HG02759 (cell line): ENCODE data around the gene MEAF6.

ENCODE experiments used
- ATAC-seq: cut with Tn5 transposase; IDR thresholded peaks from one replicate; pipeline ENCODE4 v1.9.1; 2021; ENCODE audit warnings: mild to moderate bottlenecking, moderate library complexity; ENCODE audit not compliant: unreplicated experiment

The MEAF6 gene

GRCh38 chr1:37474697-37475379 lies 39.7 kb downstream of the MEAF6 start:
- no peak for ATAC-seq

DNA sequence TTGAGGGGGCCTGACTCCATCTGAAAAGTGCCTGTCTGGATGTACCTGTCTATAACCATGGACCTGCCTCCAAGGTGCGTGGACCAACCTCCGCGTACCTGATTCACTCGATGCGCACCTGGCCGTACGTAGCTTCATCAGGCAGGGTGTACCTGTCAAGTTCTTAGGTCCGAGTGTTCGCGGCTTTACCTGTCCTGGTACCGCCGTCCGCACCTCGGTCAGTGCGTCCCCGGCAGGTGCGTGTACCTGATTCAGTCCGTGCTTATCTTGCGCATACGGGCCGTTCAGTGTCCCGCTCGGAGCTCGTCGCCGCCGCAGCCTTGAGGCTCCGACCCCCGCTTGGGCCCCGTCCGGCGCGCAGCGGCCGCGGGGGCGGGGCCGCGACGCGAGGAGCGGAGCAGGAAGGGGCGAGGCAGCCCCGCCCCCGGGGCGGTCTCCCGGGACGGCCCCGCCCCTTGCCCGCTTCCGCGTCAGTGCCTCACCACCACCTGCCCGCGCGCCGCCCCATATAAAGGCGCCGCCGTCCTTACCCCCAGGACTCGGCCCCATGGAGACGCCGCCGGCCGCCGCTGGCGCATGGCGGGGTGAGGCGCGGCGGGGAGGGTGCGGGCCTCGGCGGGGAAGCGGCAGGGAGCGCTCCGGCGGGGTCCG lies 40.4 kb downstream of the MEAF6 start, which contains the start of gene ZC3H12A:
Gene ZC3H12A (plus strand): TSS at position 535 of the 651 bp plus-strand sequence. CDS start 917 bp downstream, outside the sequence.
- peak; percentile 61 for ATAC-seq

DNA sequence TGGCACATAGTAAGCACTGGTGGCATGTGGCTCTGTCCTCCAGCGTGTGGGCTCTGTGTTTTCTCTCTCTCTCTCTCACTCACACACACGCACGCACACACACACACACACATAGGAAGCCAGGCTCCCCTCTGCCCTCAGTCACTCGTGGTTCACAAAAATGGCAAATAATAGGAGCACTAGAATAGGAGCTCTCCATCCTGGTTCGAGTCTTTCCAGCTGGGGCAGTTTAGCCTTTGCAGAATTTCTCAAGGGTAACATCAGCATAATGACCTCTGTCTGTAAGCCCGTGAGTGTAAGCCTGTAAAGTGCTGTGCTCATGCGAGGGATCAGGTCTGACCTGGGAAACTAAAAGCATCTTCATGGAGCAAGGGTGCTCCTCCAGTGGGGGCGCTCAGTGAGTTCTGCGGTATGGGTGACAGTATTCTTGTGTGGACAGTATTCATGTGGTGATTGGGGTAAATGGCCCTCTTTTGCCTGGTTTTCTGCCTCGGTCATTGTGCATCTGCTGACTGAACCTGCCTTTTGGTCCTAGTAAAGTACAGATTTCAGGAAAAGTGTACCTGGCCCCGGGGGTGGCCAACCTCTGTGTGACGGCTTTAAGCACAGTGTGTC lies 41.0 kb downstream of the MEAF6 start:
- ATAC-seq = no peak

- no peak for ATAC-seq
These were observed 41.6 kb downstream of the MEAF6 start for GRCh38 chr1:37472994-37473393.

DNA sequence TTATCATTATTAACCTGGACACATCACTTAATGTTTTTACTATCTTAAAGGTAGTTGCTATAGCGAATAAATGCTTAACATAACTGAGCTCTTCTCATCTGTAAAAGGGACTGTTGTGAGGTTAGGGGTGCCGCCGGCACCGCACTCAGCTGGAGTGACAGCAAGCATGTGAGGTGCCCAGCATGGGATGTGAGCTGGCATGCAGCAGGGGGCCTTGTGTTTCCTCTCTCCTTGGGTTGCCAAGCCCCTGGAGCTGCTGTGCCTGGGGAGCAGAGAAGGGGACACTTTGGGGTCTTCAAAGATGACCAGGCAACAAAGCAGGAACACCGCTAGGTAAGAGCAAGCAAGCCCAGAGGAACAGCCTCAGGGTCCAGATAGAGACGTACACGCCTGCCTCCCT lies 42.3 kb downstream of the MEAF6 start:
- no peak for ATAC-seq

GRCh38 chr1:37471345-37472231 lies 43.0 kb downstream of the MEAF6 start:
- ATAC-seq = no peak

DNA sequence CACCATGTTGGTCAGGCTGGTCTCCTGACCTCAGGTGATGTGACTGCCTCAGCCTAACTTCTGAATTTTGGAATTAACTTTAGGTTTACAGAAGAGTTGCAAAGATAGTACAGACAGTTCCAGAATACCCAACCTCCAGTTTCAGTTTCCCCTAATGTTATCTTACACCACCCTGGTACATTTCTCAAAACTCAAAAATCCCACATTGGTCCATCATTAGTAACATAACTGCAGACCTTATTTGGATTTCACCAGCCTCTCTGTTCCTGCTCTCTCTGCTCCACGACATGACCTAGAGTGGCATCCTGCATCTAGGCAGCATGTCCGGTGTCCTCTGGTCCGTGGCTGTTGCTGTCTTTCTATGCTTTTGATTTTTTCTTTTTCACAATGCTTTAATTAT lies 45.2 kb downstream of the MEAF6 start:
- no peak for ATAC-seq

- ATAC-seq = no peak
These were observed 46.5 kb downstream of the MEAF6 start for GRCh38 chr1:37468037-37468436.

DNA sequence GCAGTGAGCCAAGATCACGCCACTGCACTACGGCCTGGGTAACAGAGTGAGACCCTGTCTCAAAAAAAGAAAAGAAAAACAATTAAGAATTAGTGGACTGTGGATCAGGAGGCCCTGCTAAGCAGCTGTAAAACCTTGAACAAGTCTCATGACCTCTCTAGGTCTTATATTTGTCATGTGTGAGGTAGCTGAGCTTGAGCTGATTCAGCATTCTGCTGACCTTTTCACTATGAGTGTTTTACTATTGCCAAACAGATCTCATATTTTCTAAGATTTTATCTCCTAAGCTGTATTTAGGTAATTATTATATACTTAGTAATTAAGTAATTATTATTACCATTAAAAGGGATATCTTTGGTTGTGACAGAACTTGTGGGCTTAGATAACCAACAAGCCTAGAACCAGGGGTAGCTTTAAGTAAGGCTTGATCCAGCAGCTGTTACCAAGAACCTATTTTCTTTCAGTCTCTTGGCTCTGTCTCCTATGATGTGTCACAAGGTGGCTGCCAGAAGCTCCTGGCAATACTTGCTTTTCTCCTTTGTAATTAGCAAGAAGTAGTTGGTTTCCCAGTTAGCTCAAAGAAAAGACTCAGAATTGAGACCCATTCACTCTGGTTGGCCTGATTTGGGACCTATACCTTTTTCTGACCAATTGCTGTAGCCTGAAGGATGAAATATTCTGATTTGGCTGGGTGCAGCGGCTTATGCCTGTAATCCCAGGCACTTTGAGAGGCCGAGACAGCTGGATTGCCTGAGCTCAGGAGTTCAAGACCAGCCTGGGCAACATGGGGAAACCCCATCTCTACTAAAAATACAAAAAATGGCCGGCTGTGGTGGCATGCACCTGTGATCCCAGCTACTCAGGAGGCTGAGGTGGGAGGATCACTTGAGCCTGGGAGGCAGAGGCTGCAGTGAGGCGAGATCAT lies 48.7 kb downstream of the MEAF6 start:
- no peak for ATAC-seq

- no peak for ATAC-seq
These were observed 50.1 kb downstream of the MEAF6 start for GRCh38 chr1:37464443-37464842.

DNA sequence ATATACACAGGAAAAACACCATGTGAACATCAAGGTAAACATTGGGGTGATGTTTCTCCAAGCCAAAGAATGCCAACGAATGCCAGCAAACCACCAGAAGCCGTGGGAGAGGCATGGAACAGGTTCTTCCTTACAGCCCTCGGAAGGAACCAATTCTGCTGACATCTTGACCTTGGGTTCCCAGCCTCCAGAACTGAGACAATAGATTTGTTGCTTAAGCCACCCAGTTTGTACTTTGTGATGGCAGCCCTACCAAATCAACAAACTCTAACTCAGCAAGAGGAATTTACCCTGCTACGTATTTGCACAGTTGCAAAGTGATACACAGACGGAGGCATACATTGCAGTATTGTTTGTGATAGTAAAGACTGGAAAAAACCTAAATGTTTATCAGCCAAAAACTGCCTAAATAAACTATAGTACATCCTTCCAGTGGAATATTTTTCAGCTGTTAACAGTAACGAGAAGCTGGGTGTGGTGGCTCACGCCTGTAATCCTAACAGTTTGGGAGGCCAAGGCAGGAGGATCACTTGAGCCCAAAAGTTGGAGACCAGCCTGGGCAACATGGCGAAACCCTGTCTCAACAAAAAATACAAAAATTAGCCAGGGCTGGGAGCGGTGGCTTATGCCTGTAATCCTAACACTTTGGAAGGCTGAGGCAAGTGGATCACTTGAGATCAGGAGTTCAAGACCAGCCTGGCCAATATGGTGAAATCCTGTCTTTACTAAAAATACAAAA lies 52.7 kb downstream of the MEAF6 start:
- no peak for ATAC-seq

DNA sequence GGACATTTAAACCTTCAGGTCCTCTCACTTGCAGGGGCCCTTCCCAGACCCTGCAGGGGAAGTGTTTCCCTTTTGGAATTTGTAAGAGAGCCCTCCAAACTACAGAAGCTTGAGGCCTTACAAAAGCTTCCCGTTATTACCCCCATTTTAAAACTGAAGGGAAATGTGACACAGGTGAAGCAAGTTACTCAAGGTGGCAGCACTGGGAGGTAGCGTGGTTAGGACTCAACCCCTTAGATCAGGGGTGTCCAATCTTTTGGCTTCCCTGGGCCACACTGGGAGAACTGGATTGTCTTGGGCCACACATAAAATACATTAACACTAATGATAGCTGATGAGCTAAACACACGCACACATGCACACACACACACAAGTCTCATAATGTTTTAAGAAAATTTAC lies 56.0 kb downstream of the MEAF6 start:
- no peak for ATAC-seq

DNA sequence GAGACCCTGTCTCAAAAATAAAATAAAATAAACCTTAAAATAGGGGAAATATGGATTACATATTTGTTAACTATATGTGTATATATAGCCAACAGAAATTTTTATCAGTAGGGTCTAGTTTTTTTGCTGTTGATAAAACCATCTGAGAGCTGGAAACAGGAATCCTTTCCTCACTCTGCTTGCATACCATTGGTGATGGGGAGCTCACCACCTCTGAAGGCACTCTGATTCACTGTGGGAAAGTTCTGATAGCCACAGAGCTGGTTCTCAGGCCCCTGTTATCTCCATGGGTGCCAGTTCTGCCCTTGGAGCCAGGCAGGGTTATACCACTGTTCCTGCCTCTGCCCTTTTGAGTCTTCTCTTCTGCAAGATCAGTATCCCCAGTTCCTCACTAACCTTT lies 58.0 kb downstream of the MEAF6 start:
- no peak for ATAC-seq

DNA sequence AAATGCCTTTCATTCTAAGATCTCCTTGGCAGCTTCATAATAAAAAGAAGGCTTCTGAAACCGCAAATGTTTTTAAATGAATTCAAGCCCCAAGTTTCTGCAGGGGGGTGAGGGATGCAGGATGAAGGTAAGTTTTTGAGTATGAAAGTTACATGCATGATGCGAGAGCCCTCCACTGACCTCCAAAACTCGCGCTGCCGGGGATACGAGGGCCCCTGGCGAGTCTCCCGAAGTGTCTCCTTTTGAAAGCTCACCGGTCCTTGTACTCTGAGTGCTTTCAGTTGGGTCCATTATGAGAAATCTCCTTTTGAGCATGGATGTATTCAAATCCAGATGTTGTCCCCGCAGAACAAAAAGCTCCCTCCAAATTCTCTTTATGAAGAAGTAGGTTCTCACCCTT lies 59.0 kb downstream of the MEAF6 start:
- no peak for ATAC-seq

DNA sequence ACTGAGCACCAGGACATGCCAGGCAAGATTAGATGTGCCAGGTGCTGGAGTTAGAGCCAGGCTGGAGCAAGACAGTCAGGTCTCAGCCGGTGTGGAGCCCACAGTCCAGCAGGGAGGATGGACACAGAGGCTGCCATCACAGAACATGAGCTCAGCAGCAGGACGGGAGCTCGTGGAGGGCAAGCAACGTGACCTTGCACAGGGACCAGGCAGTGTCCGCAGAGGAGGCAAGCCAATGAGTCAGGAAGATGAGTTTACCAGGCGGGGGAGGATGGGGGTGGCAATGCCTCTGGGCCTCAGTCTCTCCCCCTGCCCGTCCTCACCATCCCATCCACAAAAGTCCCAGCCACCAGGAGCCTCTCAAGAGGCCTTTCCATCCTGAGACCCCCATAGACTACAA lies 60.9 kb downstream of the MEAF6 start:
- no peak for ATAC-seq

DNA sequence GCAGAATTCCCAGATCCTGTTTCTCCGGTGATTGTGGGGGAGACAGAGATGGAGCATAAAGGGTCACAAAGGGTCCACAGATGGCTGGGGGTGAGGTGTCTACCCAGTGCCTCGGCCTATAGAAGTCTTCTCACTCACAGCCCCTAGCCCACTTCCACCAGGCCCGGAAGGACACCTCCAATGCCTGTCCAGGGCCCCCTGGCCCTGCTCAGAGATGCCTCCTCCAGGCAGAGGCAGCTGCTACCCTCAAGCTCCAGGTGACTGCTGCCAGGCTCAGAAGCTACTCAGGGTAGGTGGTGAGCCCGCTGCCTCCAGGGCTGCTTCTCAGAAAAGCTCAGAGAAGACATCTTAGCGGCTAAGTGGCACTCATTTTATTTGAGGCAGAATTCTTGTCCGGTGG lies 62.1 kb downstream of the MEAF6 start:
- ATAC-seq = no peak

- ATAC-seq = no peak
These were observed 64.6 kb downstream of the MEAF6 start for GRCh38 chr1:37449936-37450335.

- no peak for ATAC-seq
These were observed 65.7 kb downstream of the MEAF6 start for GRCh38 chr1:37448691-37449417.

GRCh38 chr1:37448185-37448584 lies 66.4 kb downstream of the MEAF6 start:
- ATAC-seq = no peak
